Pulmonary artery endothelial cell (primary cell): ENCODE data around the gene WASHC3. TPM values are rescaled to one million over a fixed set of nuclear protein-coding genes. Genes with fewer than 3 reads are reported as not detected.
"Not testable (repeated sequence)": the region's sequence is repeated elsewhere in the genome, so short reads cannot be mapped to it uniquely, and the experiment has no call there.

ENCODE experiments used
- DNase-seq: peaks from one replicate; pipeline ENCODE4 v3.0.0-alpha.2; 2011; ENCODE audit warnings: low read depth, low spot score
- total RNA-seq: library from RNA; depleted of rRNA; stranded (reverse); fragments of >200 nt; gene quantifications from 2 replicates; pipeline ENCODE4 v1.2.3, GENCODE V29; 2014

WASHC3 gene, protein sequence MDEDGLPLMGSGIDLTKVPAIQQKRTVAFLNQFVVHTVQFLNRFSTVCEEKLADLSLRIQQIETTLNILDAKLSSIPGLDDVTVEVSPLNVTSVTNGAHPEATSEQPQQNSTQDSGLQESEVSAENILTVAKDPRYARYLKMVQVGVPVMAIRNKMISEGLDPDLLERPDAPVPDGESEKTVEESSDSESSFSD
- 57.1 and 58.4 TPM in 2 replicates for total RNA-seq

DNA sequence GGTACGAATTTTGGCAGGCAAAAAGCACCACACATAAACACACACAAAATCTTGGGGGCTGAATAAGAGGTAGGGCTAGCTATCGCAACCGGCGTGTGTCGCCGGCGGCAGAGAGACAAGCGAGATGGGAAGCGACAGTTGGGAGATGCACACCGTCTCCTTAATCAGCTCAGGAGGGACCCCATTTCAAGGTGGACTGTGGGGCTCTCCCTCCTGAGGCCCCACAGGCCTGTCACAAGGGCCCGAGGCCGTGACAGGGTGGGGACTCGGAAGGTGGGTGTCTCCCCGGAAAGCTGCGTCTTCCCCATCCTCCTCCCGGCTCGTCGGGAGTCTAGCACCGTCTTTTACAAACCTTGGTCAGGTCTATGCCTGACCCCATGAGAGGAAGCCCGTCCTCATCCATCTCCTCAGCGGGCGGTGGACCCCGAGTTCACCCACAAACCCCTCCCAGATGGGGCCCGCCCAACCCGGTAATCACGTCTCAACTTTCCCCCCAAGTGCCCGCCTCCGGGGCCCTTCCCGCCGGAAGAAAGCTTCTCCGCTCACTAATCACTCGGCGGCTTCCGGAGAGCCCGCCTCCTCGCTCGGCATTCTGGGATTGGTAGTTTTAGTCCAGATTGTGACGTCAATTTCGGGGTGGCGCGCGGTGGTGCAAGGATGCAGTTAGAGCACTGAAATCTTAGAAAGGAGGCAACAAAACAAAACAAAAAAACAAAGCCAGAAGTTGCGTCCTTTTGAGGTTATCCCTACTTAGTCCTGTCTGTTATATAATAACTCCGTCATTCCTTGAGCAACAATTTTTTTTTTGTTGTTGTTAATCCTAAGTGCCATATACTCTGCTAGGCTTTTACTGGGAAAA lies at the start of gene WASHC3:
TSS of gene WASHC3 (minus strand) at position 432 of the 859 bp plus-strand sequence. CDS start at position 403, 29 bp downstream.
- DNase-seq: peak; percentile 72

DNA sequence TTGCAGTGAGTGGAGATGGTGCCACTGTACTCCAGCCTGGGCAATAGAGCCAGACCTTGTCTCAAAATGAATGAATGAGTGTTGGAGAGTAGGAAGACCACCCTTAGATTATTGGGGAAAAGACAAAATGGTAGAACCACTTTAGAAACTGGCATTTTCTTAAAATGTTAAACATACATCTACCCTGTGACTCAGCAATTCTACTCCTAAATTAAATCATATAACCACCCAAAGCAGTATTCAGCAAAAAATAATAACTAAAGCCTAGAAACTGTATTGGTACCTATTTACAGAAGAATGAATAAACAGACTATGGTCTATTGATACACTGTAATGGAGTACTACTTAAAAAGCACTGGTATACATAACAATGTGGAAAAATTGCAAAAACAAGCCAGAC lies 49.0 kb upstream of the WASHC3 start:
- no peak for DNase-seq

DNA sequence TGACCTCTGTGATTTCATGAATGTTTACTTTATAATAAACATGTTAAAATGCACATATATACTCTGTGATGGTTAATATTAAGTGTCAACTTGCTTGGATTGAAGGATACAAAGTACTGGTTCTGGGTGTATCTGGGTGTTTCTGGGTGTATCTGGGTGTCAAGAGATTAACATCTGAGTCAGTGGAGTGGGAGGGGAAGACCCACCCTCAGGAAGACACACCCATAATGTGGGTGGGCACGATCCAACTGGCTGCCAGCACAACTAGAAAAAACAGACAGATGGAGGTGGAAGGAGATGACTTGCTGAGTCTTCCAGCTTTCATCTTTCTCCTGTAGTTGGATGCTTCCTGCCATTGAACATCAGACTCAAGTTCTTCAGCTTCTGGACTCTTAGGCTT lies 46.2 kb upstream of the WASHC3 start:
- DNase-seq: no peak

DNA sequence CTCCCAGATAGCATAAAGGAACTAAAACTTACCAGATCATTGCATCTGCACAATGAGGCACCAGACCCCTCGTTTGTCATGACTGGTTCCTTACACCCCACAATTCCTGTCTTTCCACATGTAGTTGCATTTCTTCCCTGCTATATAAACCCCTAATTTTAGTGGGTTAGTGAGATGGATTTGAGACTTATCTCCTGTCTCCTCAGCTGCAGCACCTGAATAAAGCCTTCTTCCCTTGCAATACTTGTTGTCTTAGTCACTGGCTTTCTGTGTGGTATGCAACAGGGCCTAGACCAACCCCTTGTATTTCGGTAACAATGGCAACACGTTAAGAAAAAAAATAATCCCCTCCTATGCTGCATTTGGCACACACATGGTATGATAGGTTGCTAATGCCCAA lies 45.1 kb upstream of the WASHC3 start:
- DNase-seq: no peak

DNA sequence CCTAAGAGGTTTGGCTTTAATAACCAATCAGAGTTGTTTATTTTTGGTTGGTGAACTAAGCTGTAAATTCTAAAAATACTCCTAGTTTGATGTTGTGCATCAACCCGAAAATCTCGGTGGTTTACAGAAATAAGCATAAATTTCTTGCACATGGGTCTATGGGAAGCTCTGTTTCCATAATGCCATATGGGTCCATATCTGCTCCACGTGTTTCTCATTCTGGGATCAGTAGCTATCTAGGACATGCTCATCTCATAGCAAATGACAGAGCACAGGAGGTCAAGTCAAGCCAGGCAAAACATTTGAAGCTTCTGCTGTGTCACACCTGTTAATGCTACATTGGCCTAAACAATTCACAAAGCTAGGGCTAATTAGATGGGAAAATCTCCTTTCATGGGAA lies 35.1 kb upstream of the WASHC3 start:
- DNase-seq: no peak

DNA sequence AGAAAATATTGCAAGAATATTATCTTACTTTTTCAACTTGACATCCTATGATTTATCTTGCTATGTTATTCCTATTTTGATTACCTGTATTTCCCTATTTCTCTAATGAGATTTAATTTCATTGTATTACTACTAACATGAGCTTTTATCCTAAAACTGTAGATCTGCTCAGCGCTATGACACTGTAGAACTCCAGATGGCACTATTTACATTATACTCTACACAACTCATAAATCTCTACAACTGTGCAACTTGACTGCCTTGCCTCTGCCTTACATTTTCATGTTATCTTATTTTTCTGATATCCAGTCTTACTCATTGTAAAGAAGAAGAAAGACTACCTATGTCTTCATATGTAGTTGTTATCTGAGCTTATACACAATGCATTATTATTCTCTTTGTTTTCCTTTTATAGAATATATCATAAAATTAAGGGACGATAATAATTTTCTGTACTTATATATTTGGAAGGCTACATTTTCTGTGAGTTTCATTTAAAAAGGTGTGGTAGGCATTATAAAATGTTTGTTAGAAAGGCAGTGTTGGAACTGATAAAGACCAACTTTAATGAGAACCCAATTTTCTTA lies 34.0 kb upstream of the WASHC3 start:
- DNase-seq: no peak

DNA sequence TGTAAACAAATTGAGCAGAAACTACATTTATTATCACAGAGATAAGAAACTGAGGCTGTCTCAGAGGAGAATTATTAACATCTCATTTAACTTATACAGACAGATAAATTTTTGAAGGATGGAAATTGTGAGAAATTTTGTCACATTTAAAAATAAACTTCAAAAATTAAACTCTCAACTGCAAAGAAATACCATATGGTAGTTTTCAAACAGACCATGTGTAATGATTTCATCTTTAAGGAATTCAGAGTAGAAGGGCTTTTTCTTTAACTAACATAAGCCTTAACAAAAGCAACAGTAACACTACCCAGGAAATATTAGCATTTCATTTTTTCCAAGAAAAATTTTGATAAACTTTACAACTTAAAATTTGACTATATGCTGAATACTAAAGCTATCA lies 31.5 kb upstream of the WASHC3 start:
- DNase-seq: no peak

DNA sequence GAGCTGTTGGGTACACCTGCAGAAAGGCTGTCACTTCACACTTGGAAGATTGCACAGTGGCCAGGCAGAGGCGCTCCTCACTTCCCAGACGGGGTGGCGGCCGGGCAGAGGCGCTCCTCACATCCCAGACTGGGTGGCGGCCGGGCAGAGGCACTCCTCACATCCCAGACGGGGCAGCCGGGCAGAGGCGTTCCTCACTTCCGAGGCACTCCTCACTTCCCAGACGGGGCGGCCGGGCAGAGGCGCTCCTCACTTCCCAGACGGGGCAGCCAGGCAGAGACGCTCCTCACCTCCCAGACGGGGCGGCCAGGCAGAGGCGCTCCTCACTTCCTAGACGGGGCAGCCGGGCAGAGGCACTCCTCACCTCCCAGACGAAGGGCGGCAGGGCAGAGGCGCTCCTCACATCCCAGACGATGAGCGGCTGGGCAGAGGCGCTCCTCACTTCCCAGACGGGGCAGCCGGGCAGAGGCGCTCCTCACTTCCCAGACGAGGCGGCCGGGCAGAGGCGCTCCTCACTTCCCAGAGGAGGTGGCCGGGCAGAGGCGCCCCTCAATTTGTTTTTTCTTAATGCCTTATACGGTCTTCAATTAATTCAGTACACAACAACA lies 27.5 kb upstream of the WASHC3 start:
- not testable (repeated sequence) for DNase-seq

DNA sequence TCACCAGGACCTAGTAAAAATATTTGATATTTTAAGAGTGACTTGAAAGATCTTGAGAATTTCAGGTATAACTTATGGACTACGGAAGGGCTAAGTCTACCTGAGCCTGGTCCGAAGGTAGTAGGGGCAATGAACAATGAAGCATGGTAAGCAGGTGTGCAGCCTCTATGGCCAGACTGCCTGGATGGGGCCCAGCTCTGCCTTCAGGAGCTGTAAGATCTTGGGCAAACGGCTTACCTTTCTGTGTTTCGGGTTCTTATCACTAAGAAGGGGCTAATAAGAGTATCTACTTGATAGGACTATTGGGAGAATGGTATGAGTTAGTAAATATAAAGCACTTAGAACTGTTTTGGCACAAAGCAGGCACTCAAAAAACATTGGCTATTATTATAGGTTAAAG lies 19.1 kb upstream of the WASHC3 start:
- no peak for DNase-seq

DNA sequence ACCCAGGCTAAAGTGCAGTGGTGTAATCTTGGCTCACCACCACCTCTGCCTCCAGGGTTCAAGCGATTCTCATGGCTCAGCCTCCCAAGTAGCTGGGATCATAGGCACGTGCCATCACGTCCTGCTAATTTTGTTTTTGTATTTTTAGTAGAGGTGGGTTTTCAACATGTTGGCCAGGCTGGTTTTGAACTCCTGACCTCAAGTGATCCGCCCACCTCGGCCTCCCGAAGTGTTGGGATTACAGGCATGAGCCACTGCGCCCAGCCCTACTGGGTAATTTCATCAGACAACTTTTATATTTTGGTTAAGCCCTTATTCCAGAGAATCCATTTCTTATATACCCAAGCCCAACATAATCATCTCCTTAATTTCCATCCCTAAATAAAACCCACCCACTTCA lies 10.3 kb upstream of the WASHC3 start:
- DNase-seq: not testable (repeated sequence)

DNA sequence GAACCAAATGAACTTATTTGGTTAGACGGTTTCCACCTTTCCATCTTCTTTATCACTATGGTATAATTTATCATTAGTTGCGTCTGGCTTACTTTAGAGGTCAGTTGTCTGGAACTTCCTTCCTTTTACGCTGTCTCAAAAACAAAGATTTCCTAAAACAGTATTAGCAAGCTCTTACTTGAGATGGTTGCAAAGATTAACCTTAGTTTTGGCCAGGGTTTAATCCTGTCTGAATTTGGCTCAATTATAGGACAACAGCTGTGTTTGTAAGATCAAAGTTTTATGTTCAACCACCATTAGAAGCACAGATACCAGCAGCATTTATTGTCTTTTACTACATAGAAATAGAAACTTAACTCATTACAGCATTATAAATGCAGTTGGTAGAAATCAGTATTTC lies 7.9 kb upstream of the WASHC3 start:
- DNase-seq: no peak

DNA sequence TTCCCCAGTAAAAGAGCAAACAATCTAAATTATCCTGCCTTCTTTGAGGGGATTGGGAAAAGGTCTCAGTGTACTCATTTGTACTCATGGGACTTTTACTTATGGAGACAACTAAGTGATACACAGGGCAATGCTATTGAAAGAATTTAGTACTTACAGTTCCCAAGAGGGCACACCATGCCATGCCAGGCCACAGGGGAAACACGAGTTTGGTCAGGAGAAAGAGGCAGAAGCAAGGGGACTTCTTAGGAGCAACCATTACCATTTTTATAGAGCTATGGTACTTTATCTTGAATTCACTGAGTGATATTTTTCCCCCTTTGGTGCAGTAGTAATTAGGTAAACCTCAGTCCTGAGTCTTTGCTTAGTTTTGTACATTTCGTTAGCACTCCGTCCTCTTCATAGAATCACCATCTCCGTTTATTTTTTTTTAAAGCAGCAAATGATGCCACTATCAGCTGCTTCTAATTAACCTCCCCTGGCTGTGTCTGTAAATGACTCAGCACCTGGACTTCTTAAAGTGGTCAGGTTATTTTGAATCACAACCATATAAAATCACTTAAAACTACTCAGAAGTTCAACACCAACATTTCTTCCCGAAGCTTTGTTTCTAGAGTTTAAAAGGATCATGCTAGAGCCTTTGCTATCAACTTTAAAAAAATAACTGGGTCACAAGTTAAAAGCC lies 5.9 kb upstream of the WASHC3 start:
- DNase-seq: no peak

DNA sequence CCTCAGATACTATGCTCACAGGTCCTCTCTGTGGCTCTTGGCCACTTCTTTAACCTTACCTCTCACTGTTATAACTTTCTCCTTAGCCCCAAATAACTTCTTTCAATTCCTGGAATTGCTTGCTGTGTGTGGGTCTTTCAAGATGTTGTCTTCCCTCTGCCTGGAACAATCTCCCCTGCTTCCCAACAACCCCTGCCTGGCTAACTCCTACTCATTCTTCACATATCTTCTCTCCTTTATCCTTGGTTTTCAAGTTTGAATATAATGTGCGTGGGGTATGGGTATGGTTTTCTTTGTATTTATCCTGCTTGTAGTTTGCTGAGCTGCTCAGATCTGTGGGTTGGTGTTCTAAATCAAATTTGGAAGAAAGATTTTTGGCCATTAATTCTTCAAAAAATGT lies 2.7 kb upstream of the WASHC3 start:
- DNase-seq: no peak

DNA sequence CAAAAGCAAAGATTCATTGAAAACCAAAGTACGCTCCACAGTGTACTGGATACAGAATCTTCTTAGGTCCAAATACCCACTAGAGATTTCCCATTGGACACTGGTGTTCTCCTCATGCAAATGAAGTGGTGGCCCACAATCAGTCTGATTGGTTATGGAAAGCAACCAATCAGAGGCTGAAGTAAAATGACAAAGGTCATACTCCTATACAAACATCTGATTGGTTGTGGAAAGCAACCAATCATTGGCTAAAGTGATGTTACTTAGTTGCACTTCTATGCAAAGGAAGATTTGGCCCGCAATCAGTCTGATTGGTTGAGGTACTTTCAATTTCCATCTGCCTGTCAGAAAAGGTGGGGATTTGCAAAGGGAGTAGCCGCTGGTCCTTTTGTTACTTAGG lies 1.3 kb upstream of the WASHC3 start:
- no peak for DNase-seq

DNA sequence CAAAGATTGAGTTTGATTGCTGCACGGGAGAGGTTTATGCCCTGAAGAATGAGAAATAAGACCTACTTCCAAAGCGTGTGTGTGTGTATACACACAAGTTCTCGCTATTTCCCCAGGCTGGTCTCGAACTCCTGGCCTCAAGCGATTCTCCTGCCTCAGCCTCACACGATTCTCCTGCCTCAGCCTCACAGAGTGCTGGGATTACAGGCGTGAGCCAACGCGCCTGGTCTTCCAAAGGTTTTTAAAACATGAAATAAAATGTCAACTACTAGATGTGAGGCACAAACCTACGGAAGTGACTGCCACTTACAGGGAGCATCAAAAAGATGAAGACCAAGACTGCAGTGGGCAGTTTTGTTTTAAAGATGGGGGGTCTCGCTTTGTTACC lies 622 bp upstream of the WASHC3 start:
- no peak for DNase-seq

DNA sequence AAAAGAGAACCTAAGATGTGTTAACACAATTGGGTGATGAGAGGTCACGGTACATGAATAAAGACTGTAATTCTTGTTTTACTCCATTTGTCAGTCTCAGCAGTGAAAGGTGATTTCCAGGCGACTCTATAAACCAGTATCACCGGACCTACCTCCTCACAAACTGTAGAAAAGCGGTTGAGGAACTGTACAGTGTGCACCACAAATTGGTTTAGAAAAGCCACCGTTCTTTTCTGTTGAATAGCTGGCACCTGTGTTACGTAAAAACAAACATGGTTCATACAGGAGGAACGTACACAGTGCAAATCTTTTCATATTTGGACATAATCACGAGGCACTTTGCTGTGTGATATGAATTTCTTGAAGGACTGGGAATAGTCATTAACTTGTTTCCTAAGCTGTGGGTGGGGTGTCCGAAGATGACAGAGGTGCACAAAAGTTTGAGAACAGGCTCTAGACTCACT lies 663 bp downstream of the WASHC3 start:
- no peak for DNase-seq

DNA sequence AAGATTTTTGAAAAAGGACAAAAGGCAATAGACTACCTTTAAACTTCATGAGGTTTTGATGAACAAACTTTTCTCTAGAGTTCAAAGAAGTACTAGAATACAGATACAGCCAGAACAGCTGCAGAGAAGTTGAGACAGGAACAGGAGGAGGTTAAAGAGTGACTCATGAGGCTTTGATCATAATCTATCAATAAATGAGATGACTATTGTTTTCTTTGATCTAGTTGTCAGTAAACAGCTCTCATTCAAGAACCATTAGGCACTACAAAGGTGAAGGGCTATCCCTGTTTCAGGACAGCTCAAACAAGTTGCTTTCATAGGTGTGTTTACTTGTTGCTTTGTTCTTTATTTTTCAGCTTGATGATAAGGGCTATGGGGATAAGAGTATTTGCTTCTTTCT lies 2.4 kb downstream of the WASHC3 start:
- no peak for DNase-seq

DNA sequence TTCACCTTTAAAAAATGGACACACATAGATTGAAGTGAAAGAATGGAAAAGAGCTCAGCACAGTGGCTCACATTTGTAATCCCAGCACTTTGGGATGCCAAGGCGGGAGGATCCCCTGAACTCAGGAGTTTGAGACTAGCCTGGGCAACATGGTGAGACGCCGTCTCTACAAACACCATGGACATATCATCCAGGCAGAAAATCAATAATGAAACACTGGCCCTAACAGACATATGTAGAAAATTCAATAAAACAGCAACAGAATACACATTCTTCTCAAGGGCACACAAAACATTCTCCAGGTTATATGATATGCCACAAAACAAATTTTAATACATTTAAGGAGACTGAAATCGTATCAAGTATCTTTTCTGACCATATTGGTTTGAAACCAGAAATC lies 7.4 kb downstream of the WASHC3 start:
- DNase-seq: no peak

DNA sequence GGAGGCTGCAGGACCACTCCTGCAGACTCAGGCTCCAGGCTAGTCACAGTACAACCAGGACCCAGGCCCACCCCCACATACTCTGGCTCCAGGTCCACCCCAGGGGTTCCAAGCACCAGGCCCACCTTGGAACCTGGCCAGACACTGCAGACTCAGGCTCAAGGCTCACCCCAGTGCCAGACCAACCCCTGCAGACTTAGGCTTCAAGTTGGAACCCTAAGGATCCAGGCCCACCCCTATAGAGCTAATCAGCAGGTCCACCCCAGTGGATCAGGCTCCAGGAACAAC lies 8.8 kb downstream of the WASHC3 start:
- DNase-seq: no peak

DNA sequence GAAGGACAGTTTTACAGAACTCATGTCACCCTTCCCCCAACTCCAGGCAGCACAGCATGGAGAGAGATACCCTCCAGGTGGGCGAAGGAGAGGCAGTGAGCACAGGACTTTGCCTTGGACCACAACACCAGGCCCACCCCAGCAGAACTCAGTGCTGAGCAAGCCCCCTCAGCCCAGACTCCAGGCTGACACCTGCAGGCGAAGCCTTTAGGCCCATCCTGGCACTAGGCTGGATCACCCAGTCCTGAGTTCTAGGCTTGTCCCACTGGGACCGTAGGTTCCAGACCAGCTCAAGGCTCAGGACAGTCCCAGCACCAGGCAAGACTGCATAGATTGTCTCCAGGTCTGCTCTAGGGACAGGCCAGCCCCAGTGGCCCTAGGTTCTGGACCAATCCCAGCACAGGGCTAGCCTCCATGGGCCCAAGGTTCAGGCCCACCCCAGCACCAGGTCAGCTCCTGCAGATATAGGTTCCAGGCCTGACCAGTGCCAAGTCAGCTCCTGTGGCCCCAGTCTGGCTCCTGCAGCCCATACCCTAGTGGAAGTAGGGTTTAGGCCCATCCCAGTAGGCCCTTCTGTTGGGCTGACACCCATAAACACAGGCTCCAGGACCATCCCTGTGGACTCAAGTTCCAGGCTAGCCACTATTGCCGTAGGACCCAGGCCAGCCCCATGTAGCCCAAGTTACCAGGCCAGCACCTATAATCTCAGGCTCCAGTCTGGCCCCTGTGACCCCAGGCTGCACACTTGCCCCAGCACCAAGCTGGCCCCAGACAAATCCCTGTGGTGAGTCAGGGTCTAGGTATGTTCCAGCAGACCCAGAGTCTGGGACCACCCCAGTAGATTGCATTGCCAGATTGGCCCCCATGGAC lies 9.4 kb downstream of the WASHC3 start:
- DNase-seq: no peak

DNA sequence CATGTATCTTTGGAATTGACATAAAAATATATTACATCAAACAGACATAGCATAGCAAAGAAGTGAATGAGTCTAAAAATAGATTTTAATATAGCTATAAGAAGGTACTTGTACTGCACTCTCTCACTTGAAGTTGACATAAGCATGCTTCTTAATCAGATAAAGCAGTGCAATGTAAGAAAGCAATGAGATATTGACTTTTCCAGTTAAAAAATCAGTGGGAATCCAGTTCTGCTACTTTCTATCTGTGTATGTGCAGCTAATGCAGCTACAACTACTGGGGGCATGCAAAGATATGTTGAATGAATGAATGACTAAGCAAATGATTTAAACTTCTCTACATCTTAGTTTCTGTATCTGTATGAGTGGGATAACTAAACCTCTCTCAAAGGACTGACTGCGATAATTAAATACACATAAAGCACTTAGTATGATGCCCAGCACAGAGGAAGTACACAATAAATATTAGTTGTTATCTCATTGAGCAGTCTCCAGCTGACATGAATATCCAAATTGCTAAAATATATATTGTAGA lies 10.3 kb downstream of the WASHC3 start:
- DNase-seq: no peak
